Heart left ventricle (tissue), 16 donors: ENCODE data around the gene ANKRD11. TPM values are rescaled to one million over a fixed set of nuclear protein-coding genes. Genes with fewer than 3 reads are reported as not detected.
A peak's percentile ranks its signal among the peaks of the same experiment; 100 is the strongest.

Source experiments
- ATAC-seq, 4 donors: fragments of 200-7000 bp; cut with Tn5 transposase; one replicate each; pipeline ENCODE4 v1.9.1; 2020 to 2022; ENCODE audit warnings: moderate library complexity in 4 of 4, mild to moderate bottlenecking in 3 of 4, moderate number of reproducible peaks in 1 of 4
- DNase-seq, 5 donors: peaks; one replicate each; pipeline ENCODE4 v3.0.0-alpha.2; 2020
- H3K27ac ChIP-seq, 12 donors: fragments of 200-600 bp; sonication (generic) in 4 of 12; one replicate each; pipeline versions ENCODE4 v1.5.0 to v1.8.0; 2016 to 2022; ENCODE audit warnings: mild to moderate bottlenecking in 2 of 12
- H3K27me3 ChIP-seq, 9 donors: fragments of 200-600 bp; sonication (generic) in 2 of 9; one replicate each; pipeline versions ENCODE4 v1.5.1 to v1.8.0; 2016 to 2022; ENCODE audit warnings: mild to moderate bottlenecking in 3 of 9
- H3K36me3 ChIP-seq, 9 donors: fragments of 200-600 bp; sonication (generic) in 2 of 9; one replicate each; pipeline versions ENCODE4 v1.5.0 to v1.8.0; 2018 to 2022; ENCODE audit warnings: mild to moderate bottlenecking in 2 of 9
- H3K4me1 ChIP-seq, 12 donors: fragments of 200-600 bp; sonication (generic) in 4 of 12; one replicate each; pipeline versions ENCODE4 v1.5.0 to v1.8.0; 2016 to 2022; ENCODE audit warnings: mild to moderate bottlenecking in 3 of 12
- H3K4me3 ChIP-seq, 12 donors: fragments of 200-600 bp; sonication (generic) in 4 of 12; one replicate each; pipeline versions ENCODE4 v1.5.0 to v1.8.0; 2017 to 2022; ENCODE audit warnings: mild to moderate bottlenecking in 9 of 12, moderate library complexity in 4 of 12
- H3K9me3 ChIP-seq, 12 donors: fragments of 200-600 bp; sonication (generic) in 4 of 12; one replicate each; pipeline versions ENCODE4 v1.5.0 to v1.8.0; 2016 to 2022; ENCODE audit warnings: mild to moderate bottlenecking in 1 of 12
- POLR2A ChIP-seq, 2 donors: fragments of 450-650 bp; IDR thresholded peaks; one replicate each; pipeline ENCODE4 v1.6.1; 2017; ENCODE audit warnings: antibody characterized with exemption in 2 of 2, mild to moderate bottlenecking in 2 of 2, moderate library complexity in 2 of 2
- WGBS, 4 donors: extraction: QIAGEN DNeasy Blood & Tissue Kit in 2 of 4; methylation state at CpG; one replicate each; pipeline versions ENCODE4 v1.1.5 to v1.1.7; 2013 to 2018; 5-methylcytosine and 5-hydroxymethylcytosine counted together
- intact Hi-C, 10 donors: fragments of 100-400 bp; cut with DNase I; formaldehyde crosslinking; loops; one replicate each; pipeline versions ENCODE4 v1.11.1 to v1.14.2; 2022
- polyA plus RNA-seq, 2 donors: library from polyadenylated mRNA; stranded (reverse); fragments of 200-250 nt; gene quantifications; one replicate each; pipeline ENCODE4 v1.2.3, GENCODE V29; 2013
- total RNA-seq, 9 donors: library from RNA; depleted of rRNA in 2 of 9; stranded (reverse); fragments of >200 nt in 2 of 9; fragmentation: NEBNext Ultra II Directional in 3 of 9; extraction: Animal tissue kit (Norgen Biotek cat#: 25700) in 3 of 9; gene quantifications; one replicate each; pipeline versions ENCODE4 v1.1.0 to v1.2.4, GENCODE V29; 2016 to 2023
- TF ChIP-seq, protein P1 (sequence below), 12 donors: fragments of 200-600 bp; sonication (generic) in 4 of 12; IDR thresholded peaks; one replicate each; pipeline versions ENCODE4 v1.5.0 to v1.8.0; 2018 to 2022; ENCODE audit warnings: antibody characterized with exemption in 12 of 12, mild to moderate bottlenecking in 5 of 12
- donor health status: ischemic (EF 13 %, LVEDD 7.1; RV severe dilation, severe dysfunction).
- donor health status: healthy with polysubstance abuse.
- donor health status: DM: no; HTN: yes; CAD: no.
- donor health status: DM: no; HTN: no; CAD: no.
- donor health status: ischemic (EF 25% LVEDD 6.9; RV normal size, moderate dysfunction).
- donor health status: ischemic (EF 25% LVEDD 5.7; RV mildly dilated, moderate dysfunction).
- donor health status: healthy.
- donor health status: DM: yes; HTN: yes; CAD: no.
- donor health status: ischemic (EF 35%, LVEDD 5.7; RV mildly dilated, moderate dysfunction).
- donor health status: nonischemic (EF 11% LVEDD 7.7; RV severe dilation, severe dysfunction).
- donor health status: DM: yes; HTN: yes; CAD: no.
- donor health status: PGD.
- donor health status: ischemic (EF 29% LVEDD 5.4; RV normal size, mild dysfunction).
- donor health status: nonischemic (EF 23%, LVEDD 6.1; RV moderate dilation, normal function).

ANKRD11 gene
- total and polyA plus RNA-seq, 11 donors, result 53.6 to 123 (median 67.7) TPM

GRCh38 chr16:89319631-89319885 is 170.8 kb downstream of the ANKRD11 start:
- H3K4me3 ChIP-seq, result peak overlapping the region in 2 of 12 donors; percentile 8 to 31
- H3K27ac ChIP-seq, result peak overlapping the region in 11 of 12 donors; percentile 67 to 93 (median 84)
- ATAC-seq, result no peak
- intact Hi-C loops, result loop anchor here in 1 of 10 donors (5.0 kb wide), 1 partner anchor 188 kb away; the partner anchor contains the start of gene SPG7
- H3K9me3 ChIP-seq, result no peaks in the 10 kb centered on the region
- peak in 1 of 5 donors; percentile 25 for DNase-seq
- peaks cover 0 to 6% (median 0%) of the 10 kb centered on the region in 9 donors for H3K36me3 ChIP-seq
- WGBS, 4 donors, result 93 to 100% (median 94%) methylated on average over 1 to 4 of the region's 4 CpGs; no CpG with 5 or more reads in 1 of the 4 donors
- no peaks in the 10 kb centered on the region for H3K27me3 ChIP-seq
- TF ChIP-seq POLR2A (IDR thresholded peaks at IDR 0.05), result no peak
- TF ChIP-seq, protein P1, sequence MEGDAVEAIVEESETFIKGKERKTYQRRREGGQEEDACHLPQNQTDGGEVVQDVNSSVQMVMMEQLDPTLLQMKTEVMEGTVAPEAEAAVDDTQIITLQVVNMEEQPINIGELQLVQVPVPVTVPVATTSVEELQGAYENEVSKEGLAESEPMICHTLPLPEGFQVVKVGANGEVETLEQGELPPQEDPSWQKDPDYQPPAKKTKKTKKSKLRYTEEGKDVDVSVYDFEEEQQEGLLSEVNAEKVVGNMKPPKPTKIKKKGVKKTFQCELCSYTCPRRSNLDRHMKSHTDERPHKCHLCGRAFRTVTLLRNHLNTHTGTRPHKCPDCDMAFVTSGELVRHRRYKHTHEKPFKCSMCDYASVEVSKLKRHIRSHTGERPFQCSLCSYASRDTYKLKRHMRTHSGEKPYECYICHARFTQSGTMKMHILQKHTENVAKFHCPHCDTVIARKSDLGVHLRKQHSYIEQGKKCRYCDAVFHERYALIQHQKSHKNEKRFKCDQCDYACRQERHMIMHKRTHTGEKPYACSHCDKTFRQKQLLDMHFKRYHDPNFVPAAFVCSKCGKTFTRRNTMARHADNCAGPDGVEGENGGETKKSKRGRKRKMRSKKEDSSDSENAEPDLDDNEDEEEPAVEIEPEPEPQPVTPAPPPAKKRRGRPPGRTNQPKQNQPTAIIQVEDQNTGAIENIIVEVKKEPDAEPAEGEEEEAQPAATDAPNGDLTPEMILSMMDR (IDR thresholded peaks at IDR 0.05), result no peak
- peaks cover 36 to 99% (median 94%) of the 10 kb centered on the region in 12 donors for H3K4me1 ChIP-seq

- Histone ChIP-seq H3K27me3 (no peaks in the 10 kb centered on the region), H3K9me3 (no peaks in the 10 kb centered on the region), H3K36me3 (peaks cover 0 to 6% (median 0%) of the 10 kb centered on the region in 9 donors), H3K4me3 (peak overlapping the region in 1 of 12 donors; percentile 31), H3K27ac (peak overlapping the region in 6 of 12 donors; percentile 68 to 93 (median 85)), H3K4me1 (peaks cover 36 to 98% (median 90%) of the 10 kb centered on the region in 12 donors)
- ATAC-seq (no peak), DNase-seq (peak in 1 of 5 donors; percentile 36)
- intact Hi-C loops, result loop anchor here in 1 of 10 donors (5.0 kb wide), 1 partner anchor 188 kb away; the partner anchor contains the start of gene SPG7
- TF ChIP-seq POLR2A (IDR thresholded peaks at IDR 0.05), result no peak
- TF ChIP-seq, protein P1 (IDR thresholded peaks at IDR 0.05), result no peak
- WGBS, 4 donors, result 91 to 94% (median 92%) methylated on average over 28 of the region's 28 CpGs
These were observed 171.3 kb downstream of the ANKRD11 start for GRCh38 chr16:89318871-89319630.

DNA sequence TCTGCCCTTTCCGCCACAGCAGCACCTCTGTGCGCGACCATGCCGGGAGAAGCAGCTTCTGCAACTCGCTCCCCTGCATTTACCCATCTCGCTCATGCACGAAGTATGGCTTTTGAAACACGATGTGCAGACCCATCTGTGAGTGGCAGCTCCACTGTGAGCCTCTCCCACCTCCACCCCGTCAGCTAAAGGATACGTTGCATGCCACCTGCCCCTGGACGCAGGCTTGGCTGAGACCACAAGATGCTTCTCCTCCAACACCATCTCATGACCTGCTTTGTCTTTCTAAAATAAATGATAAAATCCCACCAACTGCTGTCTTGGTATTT is 172.0 kb downstream of the ANKRD11 start:
- no peaks in the 10 kb centered on the region for H3K27me3 ChIP-seq
- intact Hi-C loops, result loop anchor here in 1 of 10 donors (5.0 kb wide), 1 partner anchor 189 kb away; the partner anchor contains the start of gene SPG7
- 93 to 96% (median 95%) methylated on average over 11 of the region's 11 CpGs for whole genome bisulfite sequencing, 4 donors
- H3K36me3 ChIP-seq, result peaks cover 0 to 9% (median 0%) of the 10 kb centered on the region in 9 donors
- H3K27ac ChIP-seq, result no peak overlapping the region
- no peaks in the 10 kb centered on the region for H3K9me3 ChIP-seq
- peaks cover 36 to 98% (median 89%) of the 10 kb centered on the region in 12 donors for H3K4me1 ChIP-seq
- DNase-seq (peak in 1 of 5 donors; percentile 10), ATAC-seq (no peak)
- TF ChIP-seq, protein P1 (IDR thresholded peaks at IDR 0.05), result no peak
- no peak for TF ChIP-seq POLR2A (IDR thresholded peaks at IDR 0.05)
- no peak overlapping the region for H3K4me3 ChIP-seq

DNA sequence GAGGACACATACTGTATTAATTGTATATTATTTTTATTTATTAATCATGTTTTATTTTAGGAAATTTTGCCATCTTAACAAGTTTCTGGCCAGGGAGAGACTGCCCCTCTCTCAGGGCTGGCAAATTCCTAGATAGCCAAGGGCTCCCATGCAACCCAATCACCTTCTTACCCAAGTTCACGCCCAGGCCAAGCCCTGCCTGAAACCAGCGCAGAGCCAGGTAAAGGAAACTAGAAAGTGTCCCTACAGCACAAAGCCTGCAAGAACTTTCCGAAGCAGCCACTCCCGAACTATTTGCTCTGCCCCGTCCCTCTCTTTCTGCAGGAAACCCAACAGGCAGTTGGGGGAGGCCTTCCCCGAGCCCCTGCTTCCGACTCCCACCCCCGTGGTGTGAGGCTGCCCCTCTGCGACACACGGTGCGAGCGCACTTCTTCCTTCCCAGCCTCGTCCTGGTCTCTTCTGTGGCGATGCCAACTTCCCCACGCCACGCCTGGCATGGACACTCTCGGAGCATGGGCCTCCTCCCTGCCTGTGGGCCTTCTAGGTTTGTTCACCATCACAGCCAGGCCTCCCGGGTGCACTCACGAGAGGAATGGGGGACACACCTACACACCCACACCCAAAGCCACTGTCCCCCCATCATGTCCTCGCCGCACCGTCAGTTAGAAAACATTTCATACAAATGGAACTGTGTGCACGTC is 172.5 kb downstream of the ANKRD11 start:
- peaks cover 34 to 97% (median 85%) of the 10 kb centered on the region in 12 donors for H3K4me1 ChIP-seq
- no peak for ATAC-seq
- intact Hi-C loops, result loop anchor here in 1 of 10 donors (5.0 kb wide), 1 partner anchor 189 kb away; the partner anchor contains the start of gene SPG7

More for the DNA sequence above, 172.5 kb downstream of the ANKRD11 start:
- peak in 3 of 5 donors; percentile 23 to 48 (median 24) for DNase-seq
- Histone ChIP-seq H3K36me3 (peaks cover 0 to 14% (median 4%) of the 10 kb centered on the region in 9 donors), H3K9me3 (no peaks in the 10 kb centered on the region), H3K27me3 (no peaks in the 10 kb centered on the region), H3K4me3 (no peak overlapping the region), H3K27ac (peak overlapping the region in 4 of 12 donors; percentile 50 to 83 (median 66))
- WGBS, 4 donors, result 80 to 86% (median 82%) methylated on average over 23 of the region's 23 CpGs
- TF ChIP-seq POLR2A (IDR thresholded peaks at IDR 0.05), result no peak
- TF ChIP-seq, protein P1 (IDR thresholded peaks at IDR 0.05), result no peak
